Neuronal stem cell (in vitro differentiated cells): ENCODE data around the gene HSPB8.
A peak's percentile ranks its signal among the peaks of the same experiment; 100 is the strongest.

ENCODE experiments used
- DNase-seq: peaks from one replicate; pipeline ENCODE4 v3.0.0-alpha.2; 2013; ENCODE audit warnings: low spot score
- H2AFZ ChIP-seq: one replicate; pipeline ENCODE4 v1.6.1; 2013; ENCODE audit warnings: mild to moderate bottlenecking, low read length, inconsistent platforms
- H2AK5ac ChIP-seq: 2 replicates; pipeline ENCODE4 v1.6.1; 2013; ENCODE audit warnings: low read depth, mild to moderate bottlenecking, inconsistent platforms, low read length, moderate library complexity, mixed read lengths
- H2BK120ac ChIP-seq: 2 replicates; pipeline ENCODE4 v1.6.1; 2013; ENCODE audit warnings: low read depth, mild to moderate bottlenecking, inconsistent platforms, low read length, moderate library complexity, mixed read lengths
- H2BK12ac ChIP-seq: one replicate; pipeline ENCODE4 v1.6.1; 2013; ENCODE audit warnings: low read length, inconsistent platforms
- H2BK15ac ChIP-seq: 2 replicates; pipeline ENCODE4 v1.6.1; 2013; ENCODE audit warnings: mild to moderate bottlenecking, low read length, inconsistent platforms, mixed read lengths
- H2BK5ac ChIP-seq: one replicate; pipeline ENCODE4 v1.6.1; 2013; ENCODE audit warnings: inconsistent platforms, mild to moderate bottlenecking, low read length, moderate library complexity
- H3K14ac ChIP-seq: one replicate; pipeline ENCODE4 v1.6.1; 2013; ENCODE audit warnings: low read length, inconsistent platforms
- H3K18ac ChIP-seq: 2 replicates; pipeline ENCODE4 v1.6.1; 2013; ENCODE audit warnings: low read length, inconsistent platforms
- H3K23ac ChIP-seq: 2 replicates; pipeline ENCODE4 v1.6.1; 2013; ENCODE audit warnings: low read depth, mild to moderate bottlenecking, mixed read lengths, low read length, inconsistent platforms; ENCODE audit not compliant: poor library complexity
- H3K27ac ChIP-seq: replicated peaks from 3 replicates; pipeline ENCODE4 v1.5.1; 2013; ENCODE audit warnings: low read length, inconsistent platforms
- H3K27me3 ChIP-seq, 3 experiments: 2 replicates each; pipeline ENCODE4 v1.6.1; 2013; ENCODE audit warnings: low read length in 3 of 3, mild to moderate bottlenecking in 2 of 3, inconsistent platforms in 1 of 3, low read depth in 1 of 3, mixed read lengths in 1 of 3, moderate library complexity in 1 of 3; ENCODE audit not compliant: control insufficient read depth in 3 of 3, insufficient read depth in 3 of 3
- H3K36me3 ChIP-seq, 2 donors: replicated peaks in 1 of 2; 2 replicates each; pipeline ENCODE4 v1.6.1; 2013; ENCODE audit warnings: low read length in 2 of 2; ENCODE audit not compliant: control insufficient read depth in 2 of 2, insufficient read depth in 2 of 2
- H3K4ac ChIP-seq: 2 replicates; pipeline ENCODE4 v1.6.1; 2013; ENCODE audit warnings: inconsistent platforms, mild to moderate bottlenecking, low read length, moderate library complexity
- H3K4me1 ChIP-seq, 2 donors: 1 replicate in 1 of 2; 2 replicates in 1 of 2; pipeline ENCODE4 v1.6.1; 2013; ENCODE audit warnings: low read length in 2 of 2, low read depth in 1 of 2; ENCODE audit not compliant: control insufficient read depth in 2 of 2, insufficient read depth in 1 of 2
- H3K4me2 ChIP-seq: one replicate; pipeline ENCODE4 v1.6.1; 2013; ENCODE audit warnings: mild to moderate bottlenecking, low read length, inconsistent platforms; ENCODE audit not compliant: insufficient read depth, poor library complexity, severe bottlenecking
- H3K4me3 ChIP-seq, 2 donors: 2 replicates each; pipeline ENCODE4 v1.5.1; 2013; ENCODE audit warnings: low read length in 2 of 2, mild to moderate bottlenecking in 2 of 2, inconsistent platforms in 1 of 2, moderate library complexity in 1 of 2
- H3K79me1 ChIP-seq: one replicate; pipeline ENCODE4 v1.6.1; 2013; ENCODE audit warnings: low read depth, mild to moderate bottlenecking, inconsistent platforms, low read length, moderate library complexity
- H3K9ac ChIP-seq: one replicate; pipeline ENCODE4 v1.6.1; 2013; ENCODE audit warnings: mild to moderate bottlenecking, low read depth, low read length, inconsistent platforms; ENCODE audit not compliant: poor library complexity
- H3K9me3 ChIP-seq, 2 donors: replicated peaks in 1 of 2; 2 replicates each; pipeline versions ENCODE3 to v1.6.1; 2013; ENCODE audit warnings: low read length in 2 of 2, mild to moderate bottlenecking in 2 of 2, inconsistent platforms in 1 of 2, low read depth in 1 of 2, mixed read lengths in 1 of 2, moderate library complexity in 1 of 2; ENCODE audit not compliant: control insufficient read depth in 2 of 2, insufficient read depth in 1 of 2
- H4K8ac ChIP-seq: one replicate; pipeline ENCODE4 v1.6.1; 2013; ENCODE audit warnings: low read depth, mild to moderate bottlenecking, inconsistent platforms, low read length, moderate library complexity
- H4K91ac ChIP-seq: one replicate; pipeline ENCODE4 v1.6.1; 2013; ENCODE audit warnings: low read length, low read depth, mild to moderate bottlenecking, inconsistent platforms; ENCODE audit not compliant: poor library complexity
- whole genome bisulfite sequencing, 2 donors: extraction: QIAGEN DNeasy Blood & Tissue Kit; methylation state at CpG; one replicate each; pipeline ENCODE4 v1.1.7; 2013; ENCODE audit warnings: missing lambda C conversion rate in 2 of 2, mixed read lengths in 1 of 2; ENCODE audit not compliant: insufficient read length in 2 of 2, insufficient replicate concordance in 1 of 2; ENCODE audit errors: extremely low coverage in 2 of 2; 5-methylcytosine and 5-hydroxymethylcytosine counted together

Gene HSPB8

GRCh38 chr12:119231774-119232173 lies 53.0 kb downstream of the HSPB8 start:
- Histone ChIP-seq H3K9me3 (no peaks in the 10 kb centered on the region), H3K4me1 (peaks cover 0 to 6% of the 10 kb centered on the region in 2 donors), H2AK5ac (no peak overlapping the region), H3K79me1 (no peaks in the 10 kb centered on the region), H3K36me3 (no peaks in the 10 kb centered on the region), H4K8ac (no peak overlapping the region), H3K4me3 (no peak overlapping the region), H2BK12ac (no peak overlapping the region), H2BK5ac (no peak overlapping the region), H3K23ac (no peak overlapping the region), H2BK120ac (no peak overlapping the region), H3K4ac (no peak overlapping the region), H3K27ac (no peak overlapping the region), H3K9ac (no peak overlapping the region), H3K18ac (no peak overlapping the region), H3K14ac (no peak overlapping the region), H4K91ac (no peak overlapping the region), H3K27me3 (no peaks in the 10 kb centered on the region), H2AFZ (no peak overlapping the region), H3K4me2 (no peak overlapping the region), H2BK15ac (no peak overlapping the region)
- DNase-seq = no peak
- 100% methylated on average over 1 of the region's 4 CpGs; no CpG with 5 or more reads in 1 of the 2 donors for WGBS, 2 donors

- Histone ChIP-seq H3K9me3 (no peaks in the 10 kb centered on the region), H3K9ac (no peak overlapping the region), H2AK5ac (no peak overlapping the region), H3K14ac (no peak overlapping the region), H2AFZ (no peak overlapping the region), H3K36me3 (no peaks in the 10 kb centered on the region), H3K27me3 (no peaks in the 10 kb centered on the region), H2BK5ac (no peak overlapping the region), H3K4me2 (no peak overlapping the region), H2BK15ac (no peak overlapping the region), H3K79me1 (no peaks in the 10 kb centered on the region), H2BK12ac (no peak overlapping the region), H3K27ac (no peak overlapping the region), H4K8ac (no peak overlapping the region), H3K18ac (no peak overlapping the region), H3K4me1 (peaks cover 0 to 6% of the 10 kb centered on the region in 2 donors), H3K4me3 (no peak overlapping the region), H3K4ac (no peak overlapping the region), H3K23ac (no peak overlapping the region), H4K91ac (no peak overlapping the region), H2BK120ac (no peak overlapping the region)
- DNase-seq = no peak
- WGBS, 2 donors = no CpG with 5 or more reads among the region's 9 CpGs
These were observed 56.5 kb downstream of the HSPB8 start for GRCh38 chr12:119235197-119235751.

- Histone ChIP-seq H4K8ac (no peak overlapping the region), H3K4ac (no peak overlapping the region), H4K91ac (no peak overlapping the region), H3K18ac (no peak overlapping the region), H3K4me2 (no peak overlapping the region), H2AK5ac (no peak overlapping the region), H3K14ac (no peak overlapping the region), H3K36me3 (no peaks in the 10 kb centered on the region), H3K4me3 (no peak overlapping the region), H3K27ac (no peak overlapping the region), H3K9me3 (no peaks in the 10 kb centered on the region), H3K4me1 (peaks cover 0 to 6% of the 10 kb centered on the region in 2 donors), H3K23ac (no peak overlapping the region), H2BK12ac (no peak overlapping the region), H2BK5ac (no peak overlapping the region), H3K79me1 (no peaks in the 10 kb centered on the region), H2AFZ (no peak overlapping the region), H3K9ac (no peak overlapping the region), H3K27me3 (no peaks in the 10 kb centered on the region), H2BK120ac (no peak overlapping the region), H2BK15ac (no peak overlapping the region)
- no peak for DNase-seq
These were observed 57.6 kb downstream of the HSPB8 start for GRCh38 chr12:119236372-119236771.

- peaks cover 0 to 5% of the 10 kb centered on the region in 2 donors for H3K4me1 ChIP-seq
- no peak overlapping the region for H2BK120ac ChIP-seq
- H3K79me1 ChIP-seq = no peaks in the 10 kb centered on the region
- H3K4me3 ChIP-seq = no peak overlapping the region
- no peak overlapping the region for H2AFZ ChIP-seq
- H3K14ac ChIP-seq = no peak overlapping the region
- peak overlapping the region; percentile 62 for H3K18ac ChIP-seq
- H3K9me3 ChIP-seq = no peaks in the 10 kb centered on the region
- H3K4me2 ChIP-seq = no peak overlapping the region
- H2BK15ac ChIP-seq = peak overlapping the region; percentile 45
- no peak overlapping the region for H4K8ac ChIP-seq
- H2BK5ac ChIP-seq = no peak overlapping the region
- peak overlapping the region; percentile 26 for H3K23ac ChIP-seq
- H3K9ac ChIP-seq = no peak overlapping the region
- H3K27ac ChIP-seq = no peak overlapping the region
- H4K91ac ChIP-seq = no peak overlapping the region
- DNase-seq = no peak
- H3K4ac ChIP-seq = no peak overlapping the region
- no peaks in the 10 kb centered on the region for H3K36me3 ChIP-seq
- WGBS, 2 donors = no CpG with 5 or more reads among the region's 3 CpGs
- no peak overlapping the region for H2BK12ac ChIP-seq
- no peaks in the 10 kb centered on the region for H3K27me3 ChIP-seq
- peak overlapping the region; percentile 54 for H2AK5ac ChIP-seq
These were observed 60.3 kb downstream of the HSPB8 start for GRCh38 chr12:119239040-119239439.
